H1 (cell line): ENCODE measurements around the gene MOV10L1. TPM values are rescaled to one million over a fixed set of nuclear protein-coding genes. Genes with fewer than 3 reads are reported as not detected.

Source experiments
- CTCF ChIA-PET: fragments of 300-600 bp; sonication (Branson Sonifier 250); formaldehyde crosslinking; loops from one replicate; lab custom pipeline; 2021; ENCODE audit not compliant: partially characterized antibody; lab: Charles Lee
- POLR2A ChIA-PET: fragments of 300-600 bp; sonication (Branson Sonifier 250); formaldehyde crosslinking; loops from one replicate; lab custom pipeline; 2021; ENCODE audit warnings: inconsistent platforms; ENCODE audit not compliant: partially characterized antibody; lab: Charles Lee
- DNase-seq, 2 experiments: peaks; one replicate each; pipeline versions ENCODE4 v3.0.0 to v3.0.0-alpha.2; 2010 to 2022; ENCODE audit warnings: low spot score in 2 of 2, low read depth in 1 of 2, mixed read lengths in 1 of 2
- FAIRE-seq: peaks from 2 replicates; lab custom pipeline; 2011; peaks lifted over from hg19 to GRCh38; lab: Jason Lieb, UNC
- H2AFZ ChIP-seq: 2 replicates; pipeline ENCODE4 v1.8.1; 2012; ENCODE audit warnings: low read length, inconsistent platforms
- H2AK5ac ChIP-seq: 2 replicates; pipeline ENCODE4 v1.6.1; 2013; ENCODE audit warnings: low read depth, low read length
- H2BK120ac ChIP-seq: replicated peaks from 2 replicates; pipeline ENCODE3; 2013; ENCODE audit warnings: low read depth, low read length, inconsistent platforms
- H2BK12ac ChIP-seq: 2 replicates; pipeline ENCODE4 v1.6.1; 2013; ENCODE audit warnings: low read depth, low read length
- H2BK15ac ChIP-seq: 2 replicates; pipeline ENCODE4 v1.6.1; 2013; ENCODE audit warnings: low read length
- H2BK20ac ChIP-seq: 2 replicates; pipeline ENCODE4 v1.6.1; 2013; ENCODE audit warnings: low read length
- H2BK5ac ChIP-seq: 2 replicates; pipeline ENCODE4 v1.6.1; 2013; ENCODE audit warnings: low read depth, low read length
- H3K14ac ChIP-seq: 2 replicates; pipeline ENCODE4 v1.6.1; 2013; ENCODE audit warnings: inconsistent platforms; ENCODE audit not compliant: insufficient read length
- H3K18ac ChIP-seq: 2 replicates; pipeline ENCODE4 v1.6.1; 2013; ENCODE audit warnings: low read length; ENCODE audit errors: extremely low read depth
- H3K23ac ChIP-seq: 2 replicates; pipeline ENCODE4 v1.6.1; 2013; ENCODE audit warnings: inconsistent platforms; ENCODE audit not compliant: insufficient read length
- H3K23me2 ChIP-seq: 2 replicates; pipeline ENCODE4 v1.6.1; 2013; ENCODE audit warnings: low read depth, low read length
- H3K27ac ChIP-seq: 2 replicates; pipeline ENCODE4 v1.6.1; 2011; ENCODE audit warnings: low read depth, low read length, inconsistent platforms
- H3K27me3 ChIP-seq, 4 experiments: replicated peaks in 1 of 4; 1 replicate in 1 of 4; 2 replicates in 3 of 4; pipeline versions ENCODE4 v1.6.1 to v1.8.1; 2011 to 2013; ENCODE audit warnings: low read length in 3 of 4, mild to moderate bottlenecking in 3 of 4, inconsistent platforms in 2 of 4, mixed read lengths in 2 of 4, moderate library complexity in 1 of 4; ENCODE audit not compliant: control insufficient read depth in 3 of 4, insufficient read depth in 3 of 4; ENCODE audit errors: extremely low read depth in 1 of 4
- H3K36me3 ChIP-seq, 4 experiments: 2 replicates each; pipeline versions ENCODE4 v1.6.1 to v1.8.1; 2011 to 2013; ENCODE audit warnings: mild to moderate bottlenecking in 4 of 4, low read length in 3 of 4, moderate library complexity in 2 of 4, control low read depth in 1 of 4, inconsistent platforms in 1 of 4; ENCODE audit not compliant: insufficient read depth in 4 of 4, control insufficient read depth in 2 of 4
- H3K4ac ChIP-seq: replicated peaks from 2 replicates; pipeline ENCODE3; 2013; ENCODE audit warnings: low read length, low read depth, mixed read lengths, inconsistent platforms; ENCODE audit not compliant: insufficient read length
- H3K4me1 ChIP-seq, 4 experiments: replicated peaks in 1 of 4; 1 replicate in 1 of 4; 2 replicates in 3 of 4; pipeline versions ENCODE4 v1.6.1 to v1.8.1; 2011 to 2013; ENCODE audit warnings: low read length in 3 of 4, inconsistent platforms in 2 of 4, mixed read lengths in 1 of 4; ENCODE audit not compliant: insufficient read depth in 4 of 4, control insufficient read depth in 3 of 4
- H3K4me2 ChIP-seq, 2 experiments: 2 replicates each; pipeline versions ENCODE4 v1.6.1 to v1.8.1; 2011 to 2013; ENCODE audit warnings: low read depth in 2 of 2, low read length in 2 of 2, control low read depth in 1 of 2, inconsistent platforms in 1 of 2, mild to moderate bottlenecking in 1 of 2; ENCODE audit not compliant: insufficient read depth in 1 of 2
- H3K4me3 ChIP-seq, 4 experiments: fragments of 200-600, 300-600 bp in 1 of 4; sonication (generic), shearing (Covaris generic), sonication (Bioruptor Twin) in 1 of 4; 2 replicates each; pipeline versions ENCODE4 v1.5.1 to v1.8.1; 2011 to 2016; ENCODE audit warnings: low read length in 4 of 4, low read depth in 3 of 4, control low read depth in 2 of 4, inconsistent platforms in 2 of 4, mild to moderate bottlenecking in 2 of 4, mixed read lengths in 1 of 4, moderate library complexity in 1 of 4; ENCODE audit not compliant: insufficient read depth in 2 of 4; ENCODE audit errors: extremely low read depth in 1 of 4
- H3K56ac ChIP-seq: replicated peaks from 2 replicates; pipeline ENCODE3; 2013; ENCODE audit warnings: low read depth, mild to moderate bottlenecking, mixed read lengths, low read length, inconsistent platforms; ENCODE audit not compliant: insufficient read length
- H3K79me1 ChIP-seq: 2 replicates; pipeline ENCODE4 v1.6.1; 2013; ENCODE audit warnings: low read depth, low read length, control low read depth
- H3K79me2 ChIP-seq, 2 experiments: 2 replicates each; pipeline versions ENCODE4 v1.6.1 to v1.8.1; 2012 to 2013; ENCODE audit warnings: low read length in 2 of 2, mild to moderate bottlenecking in 2 of 2, inconsistent platforms in 1 of 2; ENCODE audit not compliant: insufficient read depth in 2 of 2, control insufficient read depth in 1 of 2
- H3K9ac ChIP-seq, 4 experiments: replicated peaks in 1 of 4; 1 replicate in 1 of 4; 2 replicates in 3 of 4; pipeline versions ENCODE4 v1.6.1 to v1.8.1; 2011 to 2013; ENCODE audit warnings: low read depth in 3 of 4, low read length in 3 of 4, control low read depth in 2 of 4, mild to moderate bottlenecking in 2 of 4, moderate library complexity in 2 of 4, inconsistent platforms in 1 of 4; ENCODE audit errors: extremely low read depth in 1 of 4
- H3K9me3 ChIP-seq, 2 experiments: 2 replicates each; pipeline versions ENCODE4 v1.6.1 to v1.8.1; 2012 to 2013; ENCODE audit warnings: mild to moderate bottlenecking in 2 of 2, moderate library complexity in 2 of 2, control low read depth in 1 of 2, inconsistent platforms in 1 of 2, low read depth in 1 of 2, low read length in 1 of 2, mixed read lengths in 1 of 2; ENCODE audit not compliant: insufficient read depth in 2 of 2
- H4K20me1 ChIP-seq, 2 experiments: replicated peaks in 1 of 2; 2 replicates each; pipeline versions ENCODE3 to v1.8.1; 2011 to 2013; ENCODE audit warnings: inconsistent platforms in 2 of 2, low read length in 2 of 2, mild to moderate bottlenecking in 1 of 2; ENCODE audit not compliant: insufficient read depth in 2 of 2, control insufficient read depth in 1 of 2
- H4K5ac ChIP-seq: 2 replicates; pipeline ENCODE4 v1.6.1; 2013; ENCODE audit warnings: low read length, low read depth, mixed read lengths, inconsistent platforms; ENCODE audit not compliant: insufficient read length
- H4K8ac ChIP-seq: 2 replicates; pipeline ENCODE4 v1.8.0; 2013; ENCODE audit warnings: mild to moderate bottlenecking, moderate library complexity, low read length, inconsistent platforms; ENCODE audit not compliant: insufficient read depth; ENCODE audit errors: extremely low read depth
- H4K91ac ChIP-seq: replicated peaks from 2 replicates; pipeline ENCODE3; 2013; ENCODE audit warnings: low read length, mixed read lengths, inconsistent platforms; ENCODE audit not compliant: insufficient read length
- CHD2 ChIP-seq: IDR thresholded peaks from 2 replicates; pipeline ENCODE4 v1.6.1; 2012; ENCODE audit warnings: low read length, improper control_type of control experiment
- CREB1 ChIP-seq: IDR thresholded peaks from 2 replicates; pipeline ENCODE4 v1.6.1; 2012; ENCODE audit warnings: inconsistent platforms
- KDM5A ChIP-seq: fragments of 200-600 bp; IDR thresholded peaks from 2 replicates; pipeline ENCODE4 v1.7.1; 2012; ENCODE audit warnings: mild to moderate bottlenecking, low read length, inconsistent platforms, mixed read lengths
- RNF2 ChIP-seq: fragments of 200-900, 300-1000 bp; sonication (generic); IDR thresholded peaks from 2 replicates; pipeline ENCODE4 v1.7.1; 2016; ENCODE audit warnings: borderline replicate concordance, low read depth, mild to moderate bottlenecking, antibody characterized with exemption, low read length; ENCODE audit not compliant: poor library complexity, severe bottlenecking; ENCODE audit errors: missing control alignments
- SIX5 ChIP-seq: IDR thresholded peaks from 2 replicates; pipeline ENCODE4 v1.6.1; 2011; ENCODE audit warnings: mild to moderate bottlenecking, low read depth, low read length
- SUZ12 ChIP-seq: fragments of 200-600 bp; sonication (generic); IDR thresholded peaks from 2 replicates; pipeline ENCODE4 v1.6.1; 2012; ENCODE audit warnings: mild to moderate bottlenecking, inconsistent platforms, low read length, moderate library complexity, mixed read lengths
- TAF1 ChIP-seq: IDR thresholded peaks from 2 replicates; pipeline ENCODE4 v1.6.1; 2011; ENCODE audit warnings: mild to moderate bottlenecking, low read depth, low read length
- USF2 ChIP-seq: IDR thresholded peaks from 2 replicates; pipeline ENCODE4 v1.6.1; 2011; ENCODE audit warnings: low read length, improper control_type of control experiment
- WGBS, 2 experiments: shearing (Covaris generic) in 1 of 2; methylation state at CpG; one replicate each; pipeline versions ENCODE4 v1.1.6 to v1.1.7; 2013 to 2015; ENCODE audit warnings: low lambda C conversion rate in 2 of 2, mixed read lengths in 2 of 2, inconsistent platforms in 1 of 2, low coverage in 1 of 2, missing lambda C conversion rate in 1 of 2; ENCODE audit not compliant: insufficient replicate concordance in 2 of 2, insufficient coverage in 1 of 2, insufficient read length in 1 of 2; ENCODE audit errors: extremely low coverage in 1 of 2, missing lambda C conversion rate in 1 of 2; 5-methylcytosine and 5-hydroxymethylcytosine counted together
- polyA plus RNA-seq, 7 experiments: library from polyadenylated mRNA; depleted of rRNA in 3 of 7; stranded (reverse) in 5 of 7; unstranded in 2 of 7; fragments of >200 nt in 5 of 7; fragments of 200-250 nt in 2 of 7; gene quantifications; 1 replicate in 5 of 7; 2 replicates in 1 of 7; 4 replicates in 1 of 7; pipeline versions ENCODE4 v1.2.1 to v1.2.3, GENCODE V29; 2011 to 2013; ENCODE audit warnings: missing spikeins in 2 of 7, mixed read lengths in 2 of 7
- total RNA-seq: library from RNA; stranded (reverse); fragmentation: NEBNext Ultra II Directional; extraction: Animal tissue kit (Norgen Biotek cat#: 25700); gene quantifications from 2 replicates; pipeline ENCODE4 v1.2.1, GENCODE V29; 2021

Gene MOV10L1
- total and polyA plus RNA-seq, 2 of the 8 experiments (the other 6 are each of a cell fraction or from before 2014, with no cell fraction given): 0.32 TPM; not detected in 1

GRCh38 chr22:50041361-50042065 lies 48.3 kb upstream of the MOV10L1 start:
- H3K79me1 ChIP-seq: no peaks in the 10 kb centered on the region
- no peak overlapping the region; the same call in 1 of the 2 replicates for H4K8ac ChIP-seq
- H4K91ac ChIP-seq: no peak overlapping the region
- H3K79me2 ChIP-seq: no peaks in the 10 kb centered on the region
- WGBS, 2 experiments: 91% methylated on average over 17 of the region's 17 CpGs; no CpG with 5 or more reads in 1 of the 2 experiments
- ChIA-PET POLR2A (interaction anchor here (0.6 kb wide), 1 partner anchor 316 kb away, joined by 3 read pairs; no protein-coding TSS in a partner anchor), CTCF (interaction anchor here (1.1 to 1.3 kb wide), 2 partner anchors 11 to 101 kb away, joined by 3 to 4 read pairs; no protein-coding TSS in a partner anchor)
- peaks cover 5 to 7% of the 10 kb centered on the region in 2 experiments; a peak in 2 of 4 replicates for H3K9me3 ChIP-seq
- no peak overlapping the region for H3K18ac ChIP-seq
- FAIRE-seq (no peak), DNase-seq (no peak)
- H3K27ac ChIP-seq: no peak overlapping the region
- H3K23me2 ChIP-seq: no peaks in the 10 kb centered on the region
- H3K23ac ChIP-seq: no peak overlapping the region
- H2BK15ac ChIP-seq: no peak overlapping the region
- no peak overlapping the region for H2BK5ac ChIP-seq
- no peaks in the 10 kb centered on the region; a peak in 1 of 7 replicates for H3K4me1 ChIP-seq
- H4K20me1 ChIP-seq: no peaks in the 10 kb centered on the region
- H4K5ac ChIP-seq: no peak overlapping the region
- H3K56ac ChIP-seq: no peak overlapping the region
- no peaks in the 10 kb centered on the region for H3K36me3 ChIP-seq
- H2BK12ac ChIP-seq: no peak overlapping the region
- H3K9ac ChIP-seq: no peak overlapping the region
- no peaks in the 10 kb centered on the region for H3K27me3 ChIP-seq
- no peak overlapping the region for H3K4me3 ChIP-seq
- H2AK5ac ChIP-seq: no peak overlapping the region
- no peak overlapping the region for H2BK120ac ChIP-seq
- no peak overlapping the region for H3K4ac ChIP-seq
- H3K4me2 ChIP-seq: no peak overlapping the region
- H3K14ac ChIP-seq: no peak overlapping the region
- no peak overlapping the region for H2AFZ ChIP-seq
- H2BK20ac ChIP-seq: no peak overlapping the region
- no peak for TF ChIP-seq CREB1
- no peak for TF ChIP-seq SIX5
- no peak for TF ChIP-seq SUZ12
- no peak for TF ChIP-seq USF2
- TF ChIP-seq RNF2: no peak
- no peak for TF ChIP-seq KDM5A
- TF ChIP-seq CHD2: no peak
- no peak for TF ChIP-seq TAF1
